SK-N-MC (cell line): Measurements from ENCODE around the gene INPP4B.

Source experiments
- DNase-seq: peaks from one replicate; pipeline ENCODE4 v3.0.0-alpha.2; 2011; ENCODE audit warnings: low read depth, low spot score
- H3K27ac ChIP-seq: fragments of 200-600 bp; sonication (generic); 2 replicates; pipeline ENCODE4 v1.5.1; 2016; ENCODE audit warnings: mixed run types
- H3K36me3 ChIP-seq: fragments of 200-600 bp; sonication (generic); 2 replicates; pipeline ENCODE4 v1.6.1; 2017; ENCODE audit warnings: antibody characterized with exemption, low read length, mixed read lengths; ENCODE audit not compliant: insufficient read depth
- H3K4me3 ChIP-seq: fragments of 200-600 bp; sonication (generic); 2 replicates; pipeline ENCODE4 v1.5.1; 2016
- H3K9ac ChIP-seq: fragments of 200-600 bp; sonication (generic); 2 replicates; pipeline ENCODE4 v1.8.0; 2017; ENCODE audit warnings: mixed run types, mixed read lengths; ENCODE audit not compliant: insufficient read length
- H3K9me3 ChIP-seq: fragments of 200-600 bp; sonication (generic); 2 replicates; pipeline ENCODE4 v1.6.1; 2017; ENCODE audit warnings: low read depth, mild to moderate bottlenecking, antibody characterized with exemption, low read length, moderate library complexity, mixed read lengths
- EZH2 ChIP-seq: fragments of 200-600 bp; sonication (generic); IDR thresholded peaks from one replicate; pipeline ENCODE4 v1.6.1; 2017; ENCODE audit warnings: antibody characterized with exemption
- FOXP2 ChIP-seq: optimal IDR thresholded peaks from 2 replicates; pipeline ENCODE3; 2011; ENCODE audit warnings: mild to moderate bottlenecking, moderate library complexity; ENCODE audit not compliant: insufficient read depth; ENCODE audit errors: extremely low read length, control extremely low read depth
- POLR2AphosphoS5 ChIP-seq: IDR thresholded peaks from 2 replicates; pipeline ENCODE4 v1.6.1; 2012; ENCODE audit warnings: mild to moderate bottlenecking, low read depth, low read length, borderline replicate concordance

The INPP4B gene

GRCh38 chr4:142696334-142697122 lies 149.6 kb downstream of the INPP4B start:
- Histone ChIP-seq H3K9me3 (no peaks in the 10 kb centered on the region), H3K27ac (no peak overlapping the region), H3K36me3 (no peaks in the 10 kb centered on the region), H3K4me3 (no peak overlapping the region), H3K9ac (no peak overlapping the region)
- no peak for TF ChIP-seq POLR2AphosphoS5
- TF ChIP-seq FOXP2 = no peak
- no peak for TF ChIP-seq EZH2
- DNase-seq = no peak

- Histone ChIP-seq H3K4me3 (no peak overlapping the region), H3K9me3 (no peaks in the 10 kb centered on the region), H3K27ac (no peak overlapping the region), H3K36me3 (no peaks in the 10 kb centered on the region), H3K9ac (no peak overlapping the region)
- TF ChIP-seq EZH2 = no peak
- no peak for TF ChIP-seq FOXP2
- no peak for TF ChIP-seq POLR2AphosphoS5
- DNase-seq = no peak
Observed at GRCh38 chr4:142690406-142691163, 155.5 kb downstream of the INPP4B start.

GRCh38 chr4:142687547-142688275 lies 158.4 kb downstream of the INPP4B start:
- DNase-seq = no peak
- no peak for TF ChIP-seq POLR2AphosphoS5
- no peak for TF ChIP-seq FOXP2
- TF ChIP-seq EZH2 = no peak
- H3K9ac ChIP-seq = no peak overlapping the region

GRCh38 chr4:142686081-142686480 lies 160.0 kb downstream of the INPP4B start:
- Histone ChIP-seq H3K9ac (no peak overlapping the region), H3K4me3 (no peak overlapping the region), H3K27ac (no peak overlapping the region), H3K9me3 (no peaks in the 10 kb centered on the region), H3K36me3 (no peaks in the 10 kb centered on the region)
- no peak for DNase-seq
- no peak for TF ChIP-seq FOXP2
- no peak for TF ChIP-seq EZH2

More at GRCh38 chr4:142687547-142688275, 158.4 kb downstream of the INPP4B start:
- H3K27ac ChIP-seq = no peak overlapping the region
- no peak overlapping the region for H3K4me3 ChIP-seq
- H3K9me3 ChIP-seq = no peaks in the 10 kb centered on the region
- H3K36me3 ChIP-seq = no peaks in the 10 kb centered on the region

GRCh38 chr4:142683997-142684396 lies 162.1 kb downstream of the INPP4B start:
- no peak for TF ChIP-seq EZH2
- TF ChIP-seq POLR2AphosphoS5 = no peak
- no peak for TF ChIP-seq FOXP2

GRCh38 chr4:142683503-142683902 lies 162.6 kb downstream of the INPP4B start:
- TF ChIP-seq POLR2AphosphoS5 (no peak), FOXP2 (no peak), EZH2 (no peak)
- H3K9me3 ChIP-seq = no peaks in the 10 kb centered on the region

More at GRCh38 chr4:142683997-142684396, 162.1 kb downstream of the INPP4B start:
- no peak for DNase-seq
- no peak overlapping the region for H3K27ac ChIP-seq
- no peak overlapping the region for H3K9ac ChIP-seq
- no peaks in the 10 kb centered on the region for H3K36me3 ChIP-seq
- no peaks in the 10 kb centered on the region for H3K9me3 ChIP-seq
- no peak overlapping the region for H3K4me3 ChIP-seq

GRCh38 chr4:142671516-142671915 lies 174.6 kb downstream of the INPP4B start:
- Histone ChIP-seq H3K4me3 (no peak overlapping the region), H3K9ac (no peak overlapping the region), H3K27ac (no peak overlapping the region), H3K36me3 (no peaks in the 10 kb centered on the region), H3K9me3 (no peaks in the 10 kb centered on the region)
- TF ChIP-seq FOXP2 (no peak), EZH2 (no peak), POLR2AphosphoS5 (no peak)
- DNase-seq = no peak

More at GRCh38 chr4:142683503-142683902, 162.6 kb downstream of the INPP4B start:
- DNase-seq = no peak
- Histone ChIP-seq H3K4me3 (no peak overlapping the region), H3K27ac (no peak overlapping the region), H3K9ac (no peak overlapping the region), H3K36me3 (no peaks in the 10 kb centered on the region)

GRCh38 chr4:142663828-142664227 lies 182.3 kb downstream of the INPP4B start:
- no peak for TF ChIP-seq POLR2AphosphoS5
- TF ChIP-seq FOXP2 = no peak
- no peak for TF ChIP-seq EZH2
- Histone ChIP-seq H3K9me3 (no peaks in the 10 kb centered on the region), H3K9ac (no peak overlapping the region), H3K27ac (no peak overlapping the region), H3K36me3 (no peaks in the 10 kb centered on the region), H3K4me3 (no peak overlapping the region)
- no peak for DNase-seq
